ENCODE measurements around the gene TENM4.

The TENM4 gene

DNA sequence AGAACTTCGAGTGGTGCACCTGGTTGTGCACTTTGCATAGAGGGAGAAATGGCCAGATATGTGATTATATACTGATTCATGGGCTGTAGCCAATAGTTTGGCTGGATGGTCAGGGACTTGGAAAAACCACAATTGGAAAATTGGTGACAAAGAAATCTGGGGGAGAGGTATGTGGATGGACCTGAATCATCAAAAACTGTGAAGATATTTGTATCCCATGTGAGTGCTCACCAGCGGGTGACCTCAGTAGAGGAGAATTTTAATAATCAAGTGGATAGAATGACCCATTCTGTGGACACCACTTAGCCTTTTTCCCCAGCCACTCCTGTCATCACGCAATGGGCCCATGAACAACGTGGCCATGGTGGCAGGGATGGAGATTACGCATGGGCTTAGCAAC, 818.2 kb downstream of the TENM4 start:
- H3K4me1 ChIP-seq (ENCODE audit: control insufficient read depth, insufficient read depth, low read length): no peaks in the 10 kb centered on the region
- no peak overlapping the region for H3K27ac ChIP-seq (ENCODE audit: extremely low read depth, low read depth, low read length)
- H3K36me3 ChIP-seq (ENCODE audit: control insufficient read depth in 2 of 2, insufficient read depth in 1 of 2, low read length in 2 of 2): no peaks in the 10 kb centered on the region
- H3K9me3 ChIP-seq (ENCODE audit: control insufficient read depth, insufficient read depth, low read depth, low read length): no peaks in the 10 kb centered on the region
- CTCF ChIA-PET: no interaction called here
- POLR2A ChIA-PET: no interaction called here
- TF ChIP-seq ZNF266 (tag by site-specific recombination; IDR thresholded peaks at IDR 0.05; ENCODE audit: low read depth) (no peak), ZNF561 (tag by site-specific recombination; IDR thresholded peaks at IDR 0.05; ENCODE audit: borderline replicate concordance) (no peak), ZNF292 (tag by site-specific recombination; IDR thresholded peaks at IDR 0.05; ENCODE audit: borderline replicate concordance, low read depth) (no peak), ZNF133 (tag by site-specific recombination; IDR thresholded peaks at IDR 0.05) (no peak), GFI1B (tag by site-specific recombination; IDR thresholded peaks at IDR 0.05) (no peak), HOXD13 (CRISPR knock-in tag; IDR thresholded peaks at IDR 0.05; ENCODE audit: borderline replicate concordance) (no peak), ZNF549 (tag by site-specific recombination; IDR thresholded peaks at IDR 0.05) (no peak), ZNF10 (tag by site-specific recombination; IDR thresholded peaks at IDR 0.05) (no peak), ZNF114 (tag by site-specific recombination; IDR thresholded peaks at IDR 0.05) (no peak), OVOL3 (tag by site-specific recombination; IDR thresholded peaks at IDR 0.05) (no peak), KLF1 (tag by site-specific recombination; IDR thresholded peaks at IDR 0.05) (no peak), ZNF184 (tag by site-specific recombination; IDR thresholded peaks at IDR 0.05) (no peak), ZNF140 (tag by site-specific recombination; IDR thresholded peaks at IDR 0.05) (no peak)
- TF ChIP-seq, protein P1, sequence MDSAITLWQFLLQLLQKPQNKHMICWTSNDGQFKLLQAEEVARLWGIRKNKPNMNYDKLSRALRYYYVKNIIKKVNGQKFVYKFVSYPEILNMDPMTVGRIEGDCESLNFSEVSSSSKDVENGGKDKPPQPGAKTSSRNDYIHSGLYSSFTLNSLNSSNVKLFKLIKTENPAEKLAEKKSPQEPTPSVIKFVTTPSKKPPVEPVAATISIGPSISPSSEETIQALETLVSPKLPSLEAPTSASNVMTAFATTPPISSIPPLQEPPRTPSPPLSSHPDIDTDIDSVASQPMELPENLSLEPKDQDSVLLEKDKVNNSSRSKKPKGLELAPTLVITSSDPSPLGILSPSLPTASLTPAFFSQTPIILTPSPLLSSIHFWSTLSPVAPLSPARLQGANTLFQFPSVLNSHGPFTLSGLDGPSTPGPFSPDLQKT (IDR thresholded peaks at IDR 0.05; ENCODE audit: borderline replicate concordance, low read depth, low read length): no peak
- TF ChIP-seq, protein P2, sequence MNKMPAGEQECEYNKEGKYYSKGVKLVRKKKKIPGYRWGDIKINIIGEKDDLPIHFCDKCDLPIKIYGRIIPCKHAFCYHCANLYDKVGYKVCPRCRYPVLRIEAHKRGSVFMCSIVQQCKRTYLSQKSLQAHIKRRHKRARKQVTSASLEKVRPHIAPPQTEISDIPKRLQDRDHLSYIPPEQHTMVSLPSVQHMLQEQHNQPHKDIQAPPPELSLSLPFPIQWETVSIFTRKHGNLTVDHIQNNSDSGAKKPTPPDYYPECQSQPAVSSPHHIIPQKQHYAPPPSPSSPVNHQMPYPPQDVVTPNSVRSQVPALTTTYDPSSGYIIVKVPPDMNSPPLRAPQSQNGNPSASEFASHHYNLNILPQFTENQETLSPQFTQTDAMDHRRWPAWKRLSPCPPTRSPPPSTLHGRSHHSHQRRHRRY (tag by site-specific recombination; IDR thresholded peaks at IDR 0.05): no peak
- TF ChIP-seq, protein P3, sequence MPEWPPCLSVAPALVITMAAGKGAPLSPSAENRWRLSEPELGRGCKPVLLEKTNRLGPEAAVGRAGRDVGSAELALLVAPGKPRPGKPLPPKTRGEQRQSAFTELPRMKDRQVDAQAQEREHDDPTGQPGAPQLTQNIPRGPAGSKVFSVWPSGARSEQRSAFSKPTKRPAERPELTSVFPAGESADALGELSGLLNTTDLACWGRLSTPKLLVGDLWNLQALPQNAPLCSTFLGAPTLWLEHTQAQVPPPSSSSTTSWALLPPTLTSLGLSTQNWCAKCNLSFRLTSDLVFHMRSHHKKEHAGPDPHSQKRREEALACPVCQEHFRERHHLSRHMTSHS (tag by site-specific recombination; IDR thresholded peaks at IDR 0.05): no peak
- TF ChIP-seq, protein P4, sequence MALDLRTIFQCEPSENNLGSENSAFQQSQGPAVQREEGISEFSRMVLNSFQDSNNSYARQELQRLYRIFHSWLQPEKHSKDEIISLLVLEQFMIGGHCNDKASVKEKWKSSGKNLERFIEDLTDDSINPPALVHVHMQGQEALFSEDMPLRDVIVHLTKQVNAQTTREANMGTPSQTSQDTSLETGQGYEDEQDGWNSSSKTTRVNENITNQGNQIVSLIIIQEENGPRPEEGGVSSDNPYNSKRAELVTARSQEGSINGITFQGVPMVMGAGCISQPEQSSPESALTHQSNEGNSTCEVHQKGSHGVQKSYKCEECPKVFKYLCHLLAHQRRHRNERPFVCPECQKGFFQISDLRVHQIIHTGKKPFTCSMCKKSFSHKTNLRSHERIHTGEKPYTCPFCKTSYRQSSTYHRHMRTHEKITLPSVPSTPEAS (tag by site-specific recombination; IDR thresholded peaks at IDR 0.05): no peak
- no peak overlapping the region for H3K4me3 ChIP-seq (ENCODE audit: low read depth, low read length)

DNA sequence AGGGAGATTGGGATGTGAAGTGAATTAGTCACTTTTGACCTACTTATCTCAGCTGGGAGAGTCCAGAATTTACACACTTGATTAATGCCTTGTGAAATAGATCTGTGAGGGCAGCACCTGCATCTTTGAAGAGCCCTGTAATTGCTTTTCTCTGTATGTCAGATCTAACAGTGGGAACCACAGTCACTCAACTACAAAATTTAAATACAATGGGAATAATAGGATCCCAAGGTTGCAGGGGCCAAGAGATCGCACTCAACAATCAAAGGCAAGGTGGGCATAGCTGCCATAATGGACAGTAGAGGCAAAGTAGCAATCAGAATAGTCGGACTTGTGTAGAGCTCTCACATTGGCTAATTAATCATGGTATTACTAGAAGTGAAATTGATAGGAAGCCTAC, 820.7 kb downstream of the TENM4 start:
- no peak for TF ChIP-seq ZNF701 (tag by site-specific recombination; IDR thresholded peaks at IDR 0.05)
- TF ChIP-seq ZNF302 (tag by site-specific recombination; IDR thresholded peaks at IDR 0.05; ENCODE audit: low read depth): peak; percentile 95
- TF ChIP-seq, protein P5, sequence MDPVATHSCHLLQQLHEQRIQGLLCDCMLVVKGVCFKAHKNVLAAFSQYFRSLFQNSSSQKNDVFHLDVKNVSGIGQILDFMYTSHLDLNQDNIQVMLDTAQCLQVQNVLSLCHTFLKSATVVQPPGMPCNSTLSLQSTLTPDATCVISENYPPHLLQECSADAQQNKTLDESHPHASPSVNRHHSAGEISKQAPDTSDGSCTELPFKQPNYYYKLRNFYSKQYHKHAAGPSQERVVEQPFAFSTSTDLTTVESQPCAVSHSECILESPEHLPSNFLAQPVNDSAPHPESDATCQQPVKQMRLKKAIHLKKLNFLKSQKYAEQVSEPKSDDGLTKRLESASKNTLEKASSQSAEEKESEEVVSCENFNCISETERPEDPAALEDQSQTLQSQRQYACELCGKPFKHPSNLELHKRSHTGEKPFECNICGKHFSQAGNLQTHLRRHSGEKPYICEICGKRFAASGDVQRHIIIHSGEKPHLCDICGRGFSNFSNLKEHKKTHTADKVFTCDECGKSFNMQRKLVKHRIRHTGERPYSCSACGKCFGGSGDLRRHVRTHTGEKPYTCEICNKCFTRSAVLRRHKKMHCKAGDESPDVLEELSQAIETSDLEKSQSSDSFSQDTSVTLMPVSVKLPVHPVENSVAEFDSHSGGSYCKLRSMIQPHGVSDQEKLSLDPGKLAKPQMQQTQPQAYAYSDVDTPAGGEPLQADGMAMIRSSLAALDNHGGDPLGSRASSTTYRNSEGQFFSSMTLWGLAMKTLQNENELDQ (tag by site-specific recombination; IDR thresholded peaks at IDR 0.05; ENCODE audit: low read depth): no peak
- ChIA-PET CTCF (interaction anchor here (1.4 kb wide), 1 partner anchor 25 kb away, joined by 6 read pairs; no protein-coding TSS in a partner anchor), POLR2A (no interaction called here)
- Histone ChIP-seq H3K4me1 (ENCODE audit: control insufficient read depth, insufficient read depth, low read length) (no peaks in the 10 kb centered on the region), H3K9me3 (ENCODE audit: control insufficient read depth, insufficient read depth, low read depth, low read length) (no peaks in the 10 kb centered on the region), H3K4me3 (ENCODE audit: low read depth, low read length) (no peak overlapping the region), H3K27ac (ENCODE audit: extremely low read depth, low read depth, low read length) (no peak overlapping the region), H3K36me3 (ENCODE audit: control insufficient read depth in 2 of 2, insufficient read depth in 1 of 2, low read length in 2 of 2) (no peaks in the 10 kb centered on the region)
